ENCODE measurements around the gene TNN. TPM values are rescaled to one million over a fixed set of nuclear protein-coding genes. Genes with fewer than 3 reads are reported as not detected.
"Not testable (repeated sequence)": the region's sequence is repeated elsewhere in the genome, so short reads cannot be mapped to it uniquely, and the experiment has no call there.

Gene TNN
- total and polyA plus RNA-seq, 8 donors, result 0.06 to 1.1 (median 0.14) TPM; not detected in 5

DNA sequence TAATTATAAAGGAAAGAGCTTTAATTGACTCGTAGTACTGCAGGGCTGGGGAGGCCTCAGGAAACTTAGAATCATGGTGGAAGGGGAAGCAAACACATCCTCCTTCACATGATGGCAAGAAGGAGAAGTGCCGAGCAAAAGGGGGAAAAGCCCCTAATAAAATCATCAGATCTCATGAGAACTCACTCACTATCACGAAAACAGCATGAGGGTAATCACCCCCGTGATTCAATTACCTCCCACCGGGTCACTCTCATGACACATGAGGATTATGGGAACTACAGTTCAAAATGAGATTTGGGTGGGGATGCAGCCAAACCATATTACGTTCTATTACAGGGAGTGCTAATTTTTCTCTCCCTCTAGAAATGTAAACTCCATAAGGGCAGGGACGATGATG is 30.2 kb upstream of the TNN start:
- Histone ChIP-seq H3K36me3 (no peaks in the 10 kb centered on the region), H3K4me1 (no peaks in the 10 kb centered on the region), H3K9me3 (no peaks in the 10 kb centered on the region), H3K27ac (no peak overlapping the region), H3K27me3 (no peaks in the 10 kb centered on the region), H3K4me3 (no peak overlapping the region)
- TF ChIP-seq, protein P1, sequence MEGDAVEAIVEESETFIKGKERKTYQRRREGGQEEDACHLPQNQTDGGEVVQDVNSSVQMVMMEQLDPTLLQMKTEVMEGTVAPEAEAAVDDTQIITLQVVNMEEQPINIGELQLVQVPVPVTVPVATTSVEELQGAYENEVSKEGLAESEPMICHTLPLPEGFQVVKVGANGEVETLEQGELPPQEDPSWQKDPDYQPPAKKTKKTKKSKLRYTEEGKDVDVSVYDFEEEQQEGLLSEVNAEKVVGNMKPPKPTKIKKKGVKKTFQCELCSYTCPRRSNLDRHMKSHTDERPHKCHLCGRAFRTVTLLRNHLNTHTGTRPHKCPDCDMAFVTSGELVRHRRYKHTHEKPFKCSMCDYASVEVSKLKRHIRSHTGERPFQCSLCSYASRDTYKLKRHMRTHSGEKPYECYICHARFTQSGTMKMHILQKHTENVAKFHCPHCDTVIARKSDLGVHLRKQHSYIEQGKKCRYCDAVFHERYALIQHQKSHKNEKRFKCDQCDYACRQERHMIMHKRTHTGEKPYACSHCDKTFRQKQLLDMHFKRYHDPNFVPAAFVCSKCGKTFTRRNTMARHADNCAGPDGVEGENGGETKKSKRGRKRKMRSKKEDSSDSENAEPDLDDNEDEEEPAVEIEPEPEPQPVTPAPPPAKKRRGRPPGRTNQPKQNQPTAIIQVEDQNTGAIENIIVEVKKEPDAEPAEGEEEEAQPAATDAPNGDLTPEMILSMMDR (IDR thresholded peaks at IDR 0.05), result no peak
- TF ChIP-seq EP300 (IDR thresholded peaks at IDR 0.05), result no peak
- TF ChIP-seq POLR2AphosphoS5 (IDR thresholded peaks at IDR 0.05), result no peak
- no peak for TF ChIP-seq POLR2A (IDR thresholded peaks at IDR 0.05)
- no peak for DNase-seq
- WGBS, 5 donors, result 51 to 68% (median 60%) methylated on average over 7 of the region's 7 CpGs
- intact Hi-C loops (cut with DNase I; ENCODE audit: low total_unique reads), result loop anchor here (10.0 kb wide), 1 partner anchor 277 kb away; no protein-coding TSS in a partner anchor

DNA sequence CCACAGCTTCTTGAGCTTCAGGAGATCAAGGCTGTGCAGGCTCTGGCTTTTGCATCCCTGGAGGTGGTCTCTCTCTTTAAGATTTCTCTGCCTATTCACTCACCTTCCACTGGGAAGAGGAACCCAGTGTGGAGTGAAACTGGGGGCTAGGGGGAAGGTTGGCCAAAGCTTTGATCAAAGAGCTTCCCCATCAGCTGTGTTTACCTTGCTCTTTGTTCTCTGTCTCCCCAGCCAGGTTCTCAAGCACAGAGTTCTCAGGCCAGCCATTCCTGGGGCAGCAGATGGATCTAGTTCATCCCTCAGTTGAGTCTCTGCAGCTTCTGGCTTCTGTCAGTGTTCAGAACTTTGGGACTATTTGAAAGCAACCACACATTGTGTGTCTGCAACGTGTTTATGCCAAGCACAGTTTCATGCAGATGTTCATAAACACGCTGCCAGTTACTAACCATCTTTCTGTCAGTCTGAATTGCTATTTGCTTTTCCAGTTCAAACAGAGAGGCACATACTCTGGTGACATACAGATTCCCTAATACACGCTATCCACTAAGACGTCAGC is 27.2 kb upstream of the TNN start:
- intact Hi-C loops (cut with DNase I; ENCODE audit: low total_unique reads), result no loop called here
- TF ChIP-seq POLR2A (IDR thresholded peaks at IDR 0.05), result no peak
- no peak for TF ChIP-seq EP300 (IDR thresholded peaks at IDR 0.05)
- WGBS, 5 donors, result 47 to 58% (median 52%) methylated on average over 4 of the region's 4 CpGs

GRCh38 chr1:175042650-175043049 is 25.0 kb upstream of the TNN start:
- DNase-seq, result no peak
- H3K9me3 ChIP-seq, result no peaks in the 10 kb centered on the region
- H3K36me3 ChIP-seq, result no peaks in the 10 kb centered on the region
- H3K27me3 ChIP-seq, result peaks cover 0 to 5% (median 0%) of the 10 kb centered on the region in 3 donors
- H3K4me1 ChIP-seq, result no peaks in the 10 kb centered on the region
- intact Hi-C loops (cut with DNase I; ENCODE audit: low total_unique reads), result no loop called here
- no peak overlapping the region for H3K4me3 ChIP-seq
- H3K27ac ChIP-seq, result no peak overlapping the region
- no peak for TF ChIP-seq POLR2AphosphoS5 (IDR thresholded peaks at IDR 0.05)
- no peak for TF ChIP-seq POLR2A (IDR thresholded peaks at IDR 0.05)
- TF ChIP-seq EP300 (IDR thresholded peaks at IDR 0.05), result no peak
- TF ChIP-seq, protein P1 (IDR thresholded peaks at IDR 0.05), result no peak
- 64 to 74% (median 67%) methylated on average over 3 of the region's 3 CpGs for WGBS, 5 donors

More for the DNA sequence above, 27.2 kb upstream of the TNN start:
- H3K9me3 ChIP-seq, result no peaks in the 10 kb centered on the region
- no peaks in the 10 kb centered on the region for H3K36me3 ChIP-seq
- DNase-seq, result no peak
- H3K4me1 ChIP-seq, result no peaks in the 10 kb centered on the region
- no peak overlapping the region for H3K27ac ChIP-seq
- no peak overlapping the region for H3K4me3 ChIP-seq
- H3K27me3 ChIP-seq, result peaks cover 0 to 5% (median 0%) of the 10 kb centered on the region in 3 donors

DNA sequence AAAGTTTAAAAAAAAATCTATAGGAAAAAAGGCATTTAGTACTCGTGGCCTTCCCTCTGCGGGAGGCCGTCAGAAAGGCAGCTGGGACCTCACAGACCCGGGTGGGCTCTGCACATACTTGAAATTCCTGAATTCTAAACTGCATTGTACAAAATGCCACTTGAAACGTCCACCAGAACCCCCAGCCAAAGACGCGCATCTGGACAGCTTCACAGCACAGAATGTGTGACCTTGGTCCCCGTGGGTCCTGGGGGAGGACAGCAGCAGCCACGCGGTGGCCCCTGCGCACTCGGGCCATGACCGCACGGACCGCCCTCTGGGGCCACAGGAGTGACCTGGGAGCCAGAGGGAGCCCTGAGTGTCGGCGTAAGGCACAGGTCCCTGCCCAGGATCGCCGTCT is 23.8 kb upstream of the TNN start:
- H3K36me3 ChIP-seq, result no peaks in the 10 kb centered on the region
- H3K4me3 ChIP-seq, result no peak overlapping the region
- TF ChIP-seq, protein P1 (IDR thresholded peaks at IDR 0.05), result no peak
- TF ChIP-seq POLR2AphosphoS5 (IDR thresholded peaks at IDR 0.05) (no peak), EP300 (IDR thresholded peaks at IDR 0.05) (no peak), POLR2A (IDR thresholded peaks at IDR 0.05) (no peak)
- no peak overlapping the region for H3K27ac ChIP-seq
- intact Hi-C loops (cut with DNase I; ENCODE audit: low total_unique reads), result no loop called here
- no peaks in the 10 kb centered on the region for H3K4me1 ChIP-seq
- peaks cover 0 to 5% (median 0%) of the 10 kb centered on the region in 3 donors for H3K27me3 ChIP-seq
- no peak for DNase-seq
- no peaks in the 10 kb centered on the region for H3K9me3 ChIP-seq
- 63 to 74% (median 69%) methylated on average over 19 of the region's 19 CpGs for WGBS, 5 donors

GRCh38 chr1:175044591-175044990 is 23.0 kb upstream of the TNN start:
- intact Hi-C loops (cut with DNase I; ENCODE audit: low total_unique reads); H3K36me3 ChIP-seq; DNase-seq; H3K4me3 ChIP-seq; H3K9me3 ChIP-seq; H3K4me1 ChIP-seq; H3K27me3 ChIP-seq; H3K27ac ChIP-seq: not testable (repeated sequence)
- 81 to 90% (median 89%) methylated on average over 18 of the region's 18 CpGs for WGBS, 5 donors

Measured in stomach (tissue), 9 donors.